Stimulated activated CD4-positive, alpha-beta T cell treated with anti-CD3 and anti-CD28 coated beads, TNF-alpha, amount 100 ng/mL, for 4 hours (primary cell): ENCODE results near the gene PIGK.
"Not testable (repeated sequence)": the region's sequence is repeated elsewhere in the genome, so short reads cannot be mapped to it uniquely, and the experiment has no call there.

Experiments
- DNase-seq, 3 experiments: peaks; one replicate each; pipeline ENCODE4 v3.0.0-alpha.2; 2020; ENCODE audit warnings: low read depth in 3 of 3

Gene PIGK

GRCh38 chr1:77193951-77194350 is 25.3 kb downstream of the PIGK start:
- no peak for DNase-seq

GRCh38 chr1:77188770-77189169 is 30.5 kb downstream of the PIGK start:
- DNase-seq, result no peak

- DNase-seq, result not testable (repeated sequence)
Measured at GRCh38 chr1:77186907-77187306, 32.3 kb downstream of the PIGK start.

GRCh38 chr1:77182083-77182482 is 37.1 kb downstream of the PIGK start:
- no peak for DNase-seq

- DNase-seq, result no peak
Measured at GRCh38 chr1:77179632-77180031, 39.6 kb downstream of the PIGK start.

GRCh38 chr1:77175230-77175844 is 43.9 kb downstream of the PIGK start:
- DNase-seq, result no peak

- no peak for DNase-seq
Measured at GRCh38 chr1:77170687-77171086, 48.5 kb downstream of the PIGK start.

GRCh38 chr1:77168358-77168757 is 50.9 kb downstream of the PIGK start:
- DNase-seq, result no peak

GRCh38 chr1:77164434-77164944 is 54.7 kb downstream of the PIGK start:
- DNase-seq, result no peak

GRCh38 chr1:77159706-77160105 is 59.5 kb downstream of the PIGK start:
- DNase-seq, result not testable (repeated sequence)

- no peak for DNase-seq
Measured at GRCh38 chr1:77156214-77156613, 63.0 kb downstream of the PIGK start.

GRCh38 chr1:77146270-77146669 is 73.0 kb downstream of the PIGK start:
- DNase-seq, result no peak

GRCh38 chr1:77143529-77144121 is 75.6 kb downstream of the PIGK start:
- DNase-seq, result no peak

- DNase-seq, result no peak
Measured at GRCh38 chr1:77139389-77139788, 79.8 kb downstream of the PIGK start.

- no peak for DNase-seq
Measured at GRCh38 chr1:77134359-77134758, 84.9 kb downstream of the PIGK start.

- no peak for DNase-seq
Measured at GRCh38 chr1:77133731-77134358, 85.4 kb downstream of the PIGK start.

GRCh38 chr1:77126307-77126706 is 92.9 kb downstream of the PIGK start:
- no peak for DNase-seq

GRCh38 chr1:77121503-77121902 is 97.7 kb downstream of the PIGK start:
- no peak for DNase-seq

- DNase-seq, result no peak
Measured at GRCh38 chr1:77120950-77121349, 98.3 kb downstream of the PIGK start.

GRCh38 chr1:77118712-77119111 is 100.5 kb downstream of the PIGK start:
- DNase-seq, result no peak

GRCh38 chr1:77104672-77105071 is 114.6 kb downstream of the PIGK start:
- DNase-seq, result no peak

- no peak for DNase-seq
Measured at GRCh38 chr1:77103486-77103885, 115.7 kb downstream of the PIGK start.

GRCh38 chr1:77100875-77101274 is 118.4 kb downstream of the PIGK start:
- no peak for DNase-seq
